Karpas-422 (cell line): Measurements from ENCODE around the gene SVIL. TPM values are rescaled to one million over a fixed set of nuclear protein-coding genes. Genes with fewer than 3 reads are reported as not detected.

Experiments used
- DNase-seq: peaks from one replicate; pipeline ENCODE4 v3.0.0-alpha.2; 2015
- H2AFZ ChIP-seq: fragments of 200-600 bp; sonication (generic); 2 replicates; pipeline ENCODE4 v1.6.1; 2014; ENCODE audit warnings: antibody characterized with exemption, low read length, mixed read lengths
- H3K27ac ChIP-seq: fragments of 200-600 bp; sonication (generic); 2 replicates; pipeline ENCODE4 v1.5.1; 2014; ENCODE audit warnings: mild to moderate bottlenecking, low read length, moderate library complexity
- H3K27me3 ChIP-seq: fragments of 200-600 bp; sonication (generic); 2 replicates; pipeline ENCODE4 v1.6.1; 2014; ENCODE audit warnings: low read length, mixed read lengths
- H3K36me3 ChIP-seq: fragments of 200-600 bp; sonication (generic); 2 replicates; pipeline ENCODE4 v1.6.1; 2014; ENCODE audit warnings: low read length, mixed read lengths; ENCODE audit not compliant: insufficient read depth
- H3K4me1 ChIP-seq: fragments of 200-600 bp; sonication (generic); 2 replicates; pipeline ENCODE4 v1.6.1; 2014; ENCODE audit warnings: mild to moderate bottlenecking, low read length, mixed read lengths
- H3K4me2 ChIP-seq: fragments of 200-600 bp; sonication (generic); 2 replicates; pipeline ENCODE4 v1.6.1; 2014; ENCODE audit warnings: low read length, low read depth, mild to moderate bottlenecking; ENCODE audit not compliant: poor library complexity, severe bottlenecking
- H3K4me3 ChIP-seq: fragments of 200-600 bp; sonication (generic); 2 replicates; pipeline ENCODE4 v1.5.1; 2014; ENCODE audit warnings: mild to moderate bottlenecking, antibody characterized with exemption, low read length, mixed read lengths
- H3K79me2 ChIP-seq: fragments of 200-600 bp; sonication (generic); 2 replicates; pipeline ENCODE4 v1.6.1; 2014; ENCODE audit warnings: mild to moderate bottlenecking, low read length, mixed read lengths
- H3K9ac ChIP-seq: fragments of 200-600 bp; sonication (generic); 2 replicates; pipeline ENCODE4 v1.6.0; 2014; ENCODE audit warnings: low read length
- H3K9me2 ChIP-seq: fragments of 200-600 bp; sonication (generic), shearing (Covaris generic); replicated peaks from 2 replicates; pipeline ENCODE4 v1.6.0; 2014; ENCODE audit warnings: mild to moderate bottlenecking, low read length, moderate library complexity; ENCODE audit not compliant: insufficient read depth
- H3K9me3 ChIP-seq: fragments of 300-700, 200-600 bp; sonication (generic); 2 replicates; pipeline ENCODE4 v1.6.1; 2014; ENCODE audit warnings: low read length, mixed read lengths
- H4K20me1 ChIP-seq: fragments of 200-600 bp; sonication (generic); 2 replicates; pipeline ENCODE4 v1.6.1; 2014; ENCODE audit warnings: mild to moderate bottlenecking, antibody characterized with exemption, low read length, low read depth; ENCODE audit not compliant: insufficient read depth
- total RNA-seq: library from RNA; depleted of rRNA; stranded (reverse); fragments of >200 nt; shearing (Covaris generic); gene quantifications from 2 replicates; pipeline ENCODE4 v1.2.3, GENCODE V29; 2014; ENCODE audit warnings: low replicate concordance

SVIL gene
- total RNA-seq, 1 experiment from 2014 or later = not detected

GRCh38 chr10:29670761-29671160 is 36.0 kb upstream of the SVIL start:
- Histone ChIP-seq H3K9me3 (no peaks in the 10 kb centered on the region), H3K4me1 (no peaks in the 10 kb centered on the region), H3K9me2 (no peaks in the 10 kb centered on the region), H3K27ac (no peak overlapping the region), H3K9ac (no peak overlapping the region), H3K4me2 (no peak overlapping the region), H4K20me1 (no peaks in the 10 kb centered on the region), H3K79me2 (no peaks in the 10 kb centered on the region), H3K36me3 (no peaks in the 10 kb centered on the region), H2AFZ (no peak overlapping the region), H3K27me3 (no peaks in the 10 kb centered on the region), H3K4me3 (no peak overlapping the region)
- no peak for DNase-seq

GRCh38 chr10:29669149-29669548 is 34.4 kb upstream of the SVIL start:
- no peaks in the 10 kb centered on the region for H4K20me1 ChIP-seq
- H3K27me3 ChIP-seq = no peaks in the 10 kb centered on the region
- no peak overlapping the region for H3K9ac ChIP-seq
- H2AFZ ChIP-seq = no peak overlapping the region
- no peaks in the 10 kb centered on the region for H3K9me3 ChIP-seq
- no peak overlapping the region for H3K4me3 ChIP-seq
- no peaks in the 10 kb centered on the region for H3K36me3 ChIP-seq
- H3K9me2 ChIP-seq = no peaks in the 10 kb centered on the region
- H3K4me2 ChIP-seq = no peak overlapping the region
- H3K79me2 ChIP-seq = no peaks in the 10 kb centered on the region
- no peak for DNase-seq
- H3K4me1 ChIP-seq = no peaks in the 10 kb centered on the region
- H3K27ac ChIP-seq = no peak overlapping the region

GRCh38 chr10:29668628-29669027 is 33.9 kb upstream of the SVIL start:
- Histone ChIP-seq H2AFZ (no peak overlapping the region), H3K27me3 (no peaks in the 10 kb centered on the region), H3K4me3 (no peak overlapping the region), H3K79me2 (no peaks in the 10 kb centered on the region), H3K4me2 (no peak overlapping the region), H4K20me1 (no peaks in the 10 kb centered on the region), H3K9me3 (no peaks in the 10 kb centered on the region), H3K36me3 (no peaks in the 10 kb centered on the region), H3K4me1 (no peaks in the 10 kb centered on the region), H3K27ac (no peak overlapping the region), H3K9me2 (no peaks in the 10 kb centered on the region), H3K9ac (no peak overlapping the region)
- no peak for DNase-seq

GRCh38 chr10:29667191-29667590 is 32.4 kb upstream of the SVIL start:
- H3K4me3 ChIP-seq = no peak overlapping the region
- no peak for DNase-seq
- H3K9me2 ChIP-seq = no peaks in the 10 kb centered on the region
- H3K9ac ChIP-seq = no peak overlapping the region
- H3K4me1 ChIP-seq = no peaks in the 10 kb centered on the region
- H3K79me2 ChIP-seq = no peaks in the 10 kb centered on the region
- no peaks in the 10 kb centered on the region for H4K20me1 ChIP-seq
- H3K27me3 ChIP-seq = no peaks in the 10 kb centered on the region
- H2AFZ ChIP-seq = no peak overlapping the region
- H3K36me3 ChIP-seq = no peaks in the 10 kb centered on the region
- H3K4me2 ChIP-seq = no peak overlapping the region
- H3K27ac ChIP-seq = no peak overlapping the region
- no peaks in the 10 kb centered on the region for H3K9me3 ChIP-seq

- no peaks in the 10 kb centered on the region for H3K4me1 ChIP-seq
- H3K4me3 ChIP-seq = no peak overlapping the region
- H3K27ac ChIP-seq = no peak overlapping the region
- no peak overlapping the region for H3K9ac ChIP-seq
- DNase-seq = no peak
- no peak overlapping the region for H2AFZ ChIP-seq
- H3K4me2 ChIP-seq = no peak overlapping the region
- H3K79me2 ChIP-seq = no peaks in the 10 kb centered on the region
- no peaks in the 10 kb centered on the region for H4K20me1 ChIP-seq
- H3K27me3 ChIP-seq = no peaks in the 10 kb centered on the region
- no peaks in the 10 kb centered on the region for H3K9me2 ChIP-seq
- H3K9me3 ChIP-seq = no peaks in the 10 kb centered on the region
- no peaks in the 10 kb centered on the region for H3K36me3 ChIP-seq
Observed at GRCh38 chr10:29666201-29666600, 31.4 kb upstream of the SVIL start.

GRCh38 chr10:29663718-29664117 is 28.9 kb upstream of the SVIL start:
- Histone ChIP-seq H3K79me2 (no peaks in the 10 kb centered on the region), H3K27me3 (no peaks in the 10 kb centered on the region), H3K4me2 (no peak overlapping the region), H3K4me3 (no peak overlapping the region), H3K9me3 (no peaks in the 10 kb centered on the region), H4K20me1 (no peaks in the 10 kb centered on the region), H3K9ac (no peak overlapping the region), H3K9me2 (no peaks in the 10 kb centered on the region), H3K36me3 (no peaks in the 10 kb centered on the region), H2AFZ (no peak overlapping the region), H3K4me1 (no peaks in the 10 kb centered on the region), H3K27ac (no peak overlapping the region)
- no peak for DNase-seq

GRCh38 chr10:29658984-29659965 is 24.5 kb upstream of the SVIL start:
- Histone ChIP-seq H3K9ac (no peak overlapping the region), H3K4me2 (no peak overlapping the region), H2AFZ (no peak overlapping the region), H3K36me3 (no peaks in the 10 kb centered on the region), H3K9me3 (no peaks in the 10 kb centered on the region), H3K4me3 (no peak overlapping the region), H3K79me2 (no peaks in the 10 kb centered on the region), H3K4me1 (no peaks in the 10 kb centered on the region), H3K27ac (no peak overlapping the region), H3K9me2 (no peaks in the 10 kb centered on the region), H4K20me1 (no peaks in the 10 kb centered on the region), H3K27me3 (no peaks in the 10 kb centered on the region)
- no peak for DNase-seq

- Histone ChIP-seq H3K9ac (no peak overlapping the region), H3K27ac (no peak overlapping the region), H3K4me3 (no peak overlapping the region), H3K4me2 (no peak overlapping the region), H3K9me2 (no peaks in the 10 kb centered on the region), H3K79me2 (no peaks in the 10 kb centered on the region), H3K4me1 (no peaks in the 10 kb centered on the region), H3K27me3 (no peaks in the 10 kb centered on the region), H4K20me1 (no peaks in the 10 kb centered on the region), H3K36me3 (no peaks in the 10 kb centered on the region), H2AFZ (no peak overlapping the region), H3K9me3 (no peaks in the 10 kb centered on the region)
- no peak for DNase-seq
Observed at GRCh38 chr10:29657719-29658274, 23.0 kb upstream of the SVIL start.
